SH-SY5Y (cell line): ENCODE data around the gene PCSK2.

ENCODE experiments used
- GATA2 ChIP-seq: IDR thresholded peaks from 2 replicates; pipeline ENCODE4 v1.6.1; 2011; ENCODE audit warnings: mild to moderate bottlenecking, low read depth, low read length
- GATA3 ChIP-seq: IDR thresholded peaks from 2 replicates; pipeline ENCODE4 v1.6.1; 2011; ENCODE audit warnings: low read depth, mild to moderate bottlenecking, low read length, moderate library complexity

The PCSK2 gene

DNA sequence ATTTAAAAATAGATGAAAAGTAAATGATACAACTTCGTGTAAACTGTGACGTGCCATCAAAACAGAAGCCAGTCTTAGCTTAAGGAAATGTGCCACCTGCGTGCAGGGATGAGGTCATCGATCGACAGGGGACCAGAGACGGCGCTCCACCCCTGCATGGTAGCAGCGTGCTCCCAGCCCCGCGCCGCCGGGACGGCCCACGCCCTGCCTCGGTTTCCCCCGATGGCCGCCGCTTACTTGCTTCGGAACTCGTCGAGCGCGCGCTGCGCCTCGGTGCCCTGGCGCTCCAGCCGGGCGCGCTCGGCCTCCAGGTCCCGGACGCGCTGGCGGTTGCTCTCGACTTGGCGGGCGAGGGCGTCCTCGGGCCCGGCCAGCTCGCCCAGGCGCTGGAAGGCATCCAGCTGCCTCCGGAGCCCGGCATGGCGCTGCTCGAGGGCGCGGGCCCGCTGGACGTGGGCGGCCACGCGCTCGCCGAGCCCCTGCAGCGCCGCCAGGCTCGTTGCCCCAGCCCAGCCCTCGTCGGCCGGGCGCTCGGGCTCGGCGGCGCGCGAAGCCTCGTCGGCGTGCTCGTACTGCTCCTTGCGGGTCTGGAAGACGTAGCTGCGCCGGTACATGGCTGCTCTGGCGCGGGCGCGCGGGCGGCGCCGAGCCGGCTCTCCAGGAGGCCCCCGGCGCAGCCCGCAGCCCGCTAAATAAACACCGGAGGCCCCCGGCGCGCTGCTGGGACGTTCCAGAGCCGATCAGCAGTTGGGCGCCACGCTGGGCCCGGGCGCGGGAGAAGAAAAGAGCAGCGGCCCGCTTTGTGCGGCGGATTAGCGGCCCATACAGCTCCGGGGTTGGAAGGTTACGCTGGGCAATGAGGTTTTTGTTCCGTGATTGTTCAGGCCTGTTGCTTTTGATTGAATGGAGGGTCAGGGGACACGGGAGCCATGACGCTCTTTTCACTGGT, 304.1 kb downstream of the PCSK2 start, which contains the start of gene BFSP1:
Gene BFSP1 (minus strand): TSS at position 664 of the 949 bp plus-strand sequence. CDS start 50 bp downstream, at position 614.
- TF ChIP-seq GATA3 (no peak), GATA2 (no peak)

DNA sequence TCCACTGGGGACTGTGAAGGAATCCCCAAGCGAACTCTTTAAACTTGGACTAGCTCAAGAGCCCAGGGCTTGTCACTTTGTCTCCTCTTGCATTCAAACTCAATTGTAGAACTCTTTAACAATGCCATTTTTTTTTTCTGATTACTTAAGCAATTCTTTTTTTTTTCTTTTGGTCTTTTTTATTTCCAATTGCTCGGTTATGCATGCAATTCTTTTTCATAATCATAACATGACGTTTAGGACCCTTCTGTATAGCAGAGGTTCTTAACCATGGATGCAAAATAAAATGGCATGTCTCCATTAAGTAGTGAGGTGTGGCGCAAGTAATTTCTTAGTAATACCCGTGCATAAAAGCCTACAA, 304.8 kb downstream of the PCSK2 start:
- no peak for TF ChIP-seq GATA3
- no peak for TF ChIP-seq GATA2

DNA sequence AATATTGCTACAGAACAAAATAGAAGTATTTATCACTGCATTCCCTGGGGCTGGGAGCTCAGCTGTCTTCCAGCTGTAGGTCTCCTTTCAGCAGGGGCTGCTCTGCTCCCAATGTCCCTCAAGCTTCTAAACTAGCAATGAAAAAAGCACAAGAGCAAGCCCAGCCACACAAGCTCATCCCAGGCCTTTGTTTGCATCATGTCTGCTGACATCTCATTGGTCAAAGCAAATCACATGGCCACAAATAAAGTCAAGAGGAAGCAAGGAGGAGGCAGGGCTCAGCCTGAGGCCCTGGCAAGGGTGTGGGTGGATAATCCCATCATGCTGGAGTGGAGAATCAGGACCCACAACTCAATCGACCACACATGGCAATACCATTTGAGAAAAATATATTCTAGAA, 306.6 kb downstream of the PCSK2 start:
- no peak for TF ChIP-seq GATA2
- TF ChIP-seq GATA3 = no peak

DNA sequence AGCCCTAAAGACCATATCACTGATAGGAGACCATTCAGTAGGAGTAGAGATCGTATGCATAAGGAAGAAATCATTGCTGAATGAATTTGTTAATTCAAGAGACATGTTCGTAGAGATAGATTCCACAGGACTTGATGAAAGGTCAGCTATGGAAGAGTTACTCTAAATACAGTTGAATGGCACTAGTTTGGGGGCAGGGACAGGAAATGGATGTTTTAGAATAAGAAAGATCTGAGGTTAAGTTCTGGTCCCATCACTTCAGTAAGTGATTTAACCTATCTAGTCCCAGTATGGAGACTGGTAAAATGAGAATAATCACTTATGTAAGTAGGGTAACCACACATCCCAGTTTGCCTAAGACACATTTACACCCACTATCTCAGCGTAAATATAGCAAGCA, 307.2 kb downstream of the PCSK2 start:
- no peak for TF ChIP-seq GATA2
- TF ChIP-seq GATA3 = no peak
